ENCODE measurements around the gene RAB3GAP2.
"Not testable (repeated sequence)": the region's sequence is repeated elsewhere in the genome, so short reads cannot be mapped to it uniquely, and the experiment has no call there.

RAB3GAP2 gene

DNA sequence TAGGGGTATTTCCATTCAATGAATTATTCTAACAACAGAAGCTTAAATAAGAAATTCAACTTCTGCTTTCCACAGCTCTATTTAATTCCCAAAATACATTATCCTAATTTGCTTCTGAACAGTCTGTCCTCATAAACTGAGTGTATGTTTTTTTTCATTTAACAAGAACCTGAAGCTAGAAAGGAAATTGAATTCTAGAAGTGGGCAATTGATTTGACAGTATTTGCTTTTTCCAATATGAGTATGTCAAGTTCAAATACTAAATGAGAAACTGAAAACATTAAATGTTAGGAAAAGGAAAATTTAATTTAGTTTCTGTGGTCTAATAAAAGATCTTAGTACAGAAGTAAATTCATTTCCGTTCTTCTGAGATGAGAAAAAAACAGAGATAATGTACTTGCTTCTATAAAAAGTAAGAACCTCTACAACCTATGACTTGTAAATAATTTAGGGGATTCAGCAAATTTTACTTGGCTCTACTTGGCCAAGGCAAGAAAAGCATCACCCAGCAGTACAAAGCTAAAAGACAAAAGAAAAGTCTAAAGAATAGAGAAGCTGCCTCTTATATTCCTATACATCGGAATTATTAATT lies 31.1 kb downstream of the RAB3GAP2 start:
- DNase-seq (ENCODE audit: low read depth, low spot score), result no peak

DNA sequence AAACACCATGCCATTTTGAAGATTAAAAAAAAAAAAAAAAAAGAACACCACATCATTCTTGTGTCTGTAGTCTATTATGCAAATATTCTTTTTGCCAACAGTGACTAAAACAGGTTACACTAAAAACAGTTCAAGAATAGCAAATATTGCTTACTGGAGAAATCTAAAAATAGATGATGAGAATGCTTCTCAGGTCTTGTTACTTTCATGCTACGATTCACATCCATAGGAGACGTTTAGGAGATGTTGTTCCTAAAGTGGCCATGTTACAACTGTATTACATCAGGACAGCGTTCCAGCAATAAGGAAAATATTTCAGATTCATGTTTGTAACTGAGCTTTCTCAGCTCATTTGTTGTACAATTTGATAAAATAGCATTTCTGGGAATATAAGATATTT lies 32.3 kb downstream of the RAB3GAP2 start:
- DNase-seq (ENCODE audit: low read depth, low spot score), result no peak

DNA sequence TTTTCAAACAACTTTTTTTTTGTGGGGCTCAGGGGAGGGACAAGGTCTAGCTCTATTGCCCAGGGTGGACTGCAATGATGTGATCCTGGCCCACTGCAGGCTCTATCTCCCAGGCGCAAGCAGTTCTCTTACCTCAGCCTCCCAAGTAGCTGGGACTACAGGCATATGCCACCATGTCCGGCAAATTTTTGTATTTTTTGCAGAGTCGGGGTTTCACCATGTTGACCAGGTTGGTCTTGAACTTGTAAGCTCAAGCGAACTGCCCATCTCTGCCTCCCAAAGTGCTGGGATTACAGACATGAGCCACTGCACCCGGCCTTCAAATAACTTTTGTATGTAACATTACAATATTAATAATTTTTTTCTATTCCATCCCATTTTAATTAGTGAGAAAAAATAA lies 33.0 kb downstream of the RAB3GAP2 start:
- no peak for DNase-seq (ENCODE audit: low read depth, low spot score)

GRCh38 chr1:220236278-220236677 lies 36.0 kb downstream of the RAB3GAP2 start:
- DNase-seq (ENCODE audit: low read depth, low spot score), result not testable (repeated sequence)

DNA sequence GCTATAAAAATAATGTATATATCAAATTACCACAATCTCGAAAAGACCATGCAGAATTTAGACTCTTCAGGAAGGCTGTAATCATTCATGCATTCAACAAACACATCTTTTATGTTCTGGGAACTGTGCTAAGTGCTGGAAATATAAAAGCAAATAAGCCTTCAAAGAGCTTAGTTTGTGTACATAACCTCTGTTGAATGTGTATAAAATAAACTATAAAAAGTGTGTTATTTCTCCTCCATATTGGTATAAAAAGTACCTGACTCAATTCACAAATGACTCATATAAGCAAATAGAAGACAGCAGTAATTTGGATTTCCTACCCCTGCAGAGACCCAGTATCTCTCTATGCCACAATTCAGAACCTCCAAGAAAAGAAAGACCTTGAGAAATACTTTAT lies 36.8 kb downstream of the RAB3GAP2 start:
- DNase-seq (ENCODE audit: low read depth, low spot score), result no peak

GRCh38 chr1:220233927-220234326 lies 38.3 kb downstream of the RAB3GAP2 start:
- DNase-seq (ENCODE audit: low read depth, low spot score), result no peak

- DNase-seq (ENCODE audit: low read depth, low spot score), result no peak
These were observed 42.5 kb downstream of the RAB3GAP2 start for GRCh38 chr1:220229771-220230170.

DNA sequence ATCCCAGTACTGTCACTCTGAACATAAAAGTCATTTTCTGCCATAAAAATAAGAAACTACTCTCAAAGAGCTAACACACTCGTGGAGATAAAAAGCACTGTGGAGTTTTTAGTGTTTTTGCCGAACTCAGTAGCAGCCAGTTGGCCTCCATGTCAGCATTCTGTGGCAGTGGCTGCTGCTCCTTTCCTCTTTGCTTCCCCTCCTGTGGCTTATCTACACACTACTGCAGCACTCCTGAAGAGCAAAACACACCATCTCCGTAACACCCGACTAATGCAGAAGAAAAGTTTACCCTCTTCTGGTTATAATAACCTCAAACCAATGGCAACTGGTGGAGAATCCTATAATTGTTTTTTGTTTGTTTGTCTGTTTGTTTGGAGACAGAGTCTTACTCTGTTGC lies 44.9 kb downstream of the RAB3GAP2 start:
- DNase-seq (ENCODE audit: low read depth, low spot score), result no peak

DNA sequence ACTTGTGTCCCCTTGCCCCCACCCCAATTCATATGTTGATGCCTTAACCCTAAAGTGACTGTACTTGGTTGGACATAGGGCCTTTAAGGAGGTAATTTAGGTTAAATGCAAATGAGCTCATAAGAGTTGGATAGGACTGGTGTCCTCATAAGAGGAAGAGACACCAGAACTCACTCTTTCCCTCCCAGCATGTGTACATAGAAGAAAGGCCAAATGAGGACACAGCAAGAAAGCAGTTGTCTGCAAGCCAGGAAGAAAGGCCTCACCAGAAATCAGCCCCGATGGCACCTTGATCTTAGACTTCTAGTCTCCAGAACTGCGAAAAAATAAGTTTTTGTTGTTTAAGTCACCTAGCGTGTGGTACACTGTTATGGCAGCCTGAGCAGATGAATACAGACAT lies 45.5 kb downstream of the RAB3GAP2 start:
- DNase-seq (ENCODE audit: low read depth, low spot score), result no peak

GRCh38 chr1:220225957-220226356 lies 46.3 kb downstream of the RAB3GAP2 start:
- DNase-seq (ENCODE audit: low read depth, low spot score), result no peak

- no peak for DNase-seq (ENCODE audit: low read depth, low spot score)
These were observed 47.6 kb downstream of the RAB3GAP2 start for GRCh38 chr1:220224611-220225124.

DNA sequence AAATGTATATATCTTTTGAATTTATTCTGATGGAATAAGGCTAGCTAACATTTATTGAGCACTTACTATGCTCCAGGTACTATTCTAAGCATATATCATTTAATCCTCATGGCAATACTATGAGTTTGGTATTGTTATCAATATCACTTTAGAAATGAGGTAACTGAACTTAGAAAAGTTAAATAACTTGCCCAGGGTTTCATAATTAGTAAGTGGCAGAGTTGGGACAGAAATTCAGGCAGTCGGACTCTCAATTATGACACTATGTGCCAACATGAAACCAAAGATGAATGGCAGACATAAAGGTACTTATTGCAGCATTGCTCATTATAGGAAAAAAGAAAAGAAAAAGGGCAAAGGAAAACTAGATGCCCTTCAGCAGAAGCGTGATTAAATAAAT lies 48.2 kb downstream of the RAB3GAP2 start:
- DNase-seq (ENCODE audit: low read depth, low spot score), result no peak

- no peak for DNase-seq (ENCODE audit: low read depth, low spot score)
These were observed 49.3 kb downstream of the RAB3GAP2 start for GRCh38 chr1:220222939-220223338.

- no peak for DNase-seq (ENCODE audit: low read depth, low spot score)
These were observed 50.6 kb downstream of the RAB3GAP2 start for GRCh38 chr1:220221670-220222069.

- DNase-seq (ENCODE audit: low read depth, low spot score), result no peak
These were observed 51.0 kb downstream of the RAB3GAP2 start for GRCh38 chr1:220221269-220221668.

DNA sequence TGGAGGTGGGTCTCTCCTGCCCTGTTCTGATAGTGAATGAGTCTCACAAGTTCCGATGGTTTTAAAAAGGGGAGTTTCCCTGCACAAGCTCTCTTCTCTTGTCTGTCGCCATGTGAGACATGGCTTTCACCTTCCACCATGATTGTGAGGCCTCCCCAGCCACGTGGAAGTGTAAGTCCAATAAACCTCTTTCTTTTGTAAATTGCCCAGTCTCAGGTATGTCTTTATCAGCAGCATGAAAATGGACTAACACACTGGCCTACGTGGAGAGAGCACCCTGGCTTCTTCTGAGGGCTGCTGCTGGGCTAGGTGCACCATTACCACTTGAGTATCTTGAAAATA lies 51.6 kb downstream of the RAB3GAP2 start:
- DNase-seq (ENCODE audit: low read depth, low spot score), result not testable (repeated sequence)

DNA sequence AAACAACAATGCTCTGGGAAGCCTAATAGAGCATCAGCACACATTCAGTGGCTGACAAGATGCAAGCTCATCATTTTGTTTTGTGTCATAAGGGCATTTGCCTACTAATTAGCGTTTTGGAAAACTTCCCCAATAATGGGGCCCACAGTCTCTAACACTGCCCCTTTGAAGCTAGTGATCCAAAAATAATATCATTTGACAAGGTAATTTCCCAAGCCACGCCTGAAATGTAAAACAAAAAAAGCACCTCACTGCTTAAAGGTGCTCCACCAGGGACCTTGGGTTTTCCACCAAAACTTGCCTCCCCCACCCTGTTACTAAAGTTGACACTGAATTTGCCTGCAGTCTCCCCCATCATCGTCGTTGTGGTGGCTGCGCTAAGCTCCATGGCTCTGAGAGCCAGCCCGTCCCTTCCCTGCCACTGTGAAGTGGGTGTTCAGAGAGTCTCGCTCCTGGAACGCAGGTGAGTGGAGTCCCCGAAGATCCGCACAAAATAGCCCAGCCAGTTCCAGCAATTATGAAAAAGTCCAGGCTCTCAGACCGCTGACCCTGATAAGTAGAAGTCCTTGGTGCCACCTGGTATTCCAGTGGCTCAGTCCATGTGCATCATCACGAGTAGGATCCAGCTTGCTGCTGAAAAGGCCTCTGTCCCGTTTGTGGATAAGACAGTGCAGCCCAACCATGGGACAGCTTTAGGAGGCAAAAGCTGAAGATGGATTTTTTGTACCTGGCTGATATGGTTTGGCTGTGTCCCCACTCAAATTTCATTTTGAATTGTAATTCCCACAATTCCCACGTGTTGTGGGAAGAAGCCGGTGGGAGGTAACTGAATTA lies 52.2 kb downstream of the RAB3GAP2 start:
- DNase-seq (ENCODE audit: low read depth, low spot score), result no peak

GRCh38 chr1:220219136-220219442 lies 53.2 kb downstream of the RAB3GAP2 start:
- no peak for DNase-seq (ENCODE audit: low read depth, low spot score)

DNA sequence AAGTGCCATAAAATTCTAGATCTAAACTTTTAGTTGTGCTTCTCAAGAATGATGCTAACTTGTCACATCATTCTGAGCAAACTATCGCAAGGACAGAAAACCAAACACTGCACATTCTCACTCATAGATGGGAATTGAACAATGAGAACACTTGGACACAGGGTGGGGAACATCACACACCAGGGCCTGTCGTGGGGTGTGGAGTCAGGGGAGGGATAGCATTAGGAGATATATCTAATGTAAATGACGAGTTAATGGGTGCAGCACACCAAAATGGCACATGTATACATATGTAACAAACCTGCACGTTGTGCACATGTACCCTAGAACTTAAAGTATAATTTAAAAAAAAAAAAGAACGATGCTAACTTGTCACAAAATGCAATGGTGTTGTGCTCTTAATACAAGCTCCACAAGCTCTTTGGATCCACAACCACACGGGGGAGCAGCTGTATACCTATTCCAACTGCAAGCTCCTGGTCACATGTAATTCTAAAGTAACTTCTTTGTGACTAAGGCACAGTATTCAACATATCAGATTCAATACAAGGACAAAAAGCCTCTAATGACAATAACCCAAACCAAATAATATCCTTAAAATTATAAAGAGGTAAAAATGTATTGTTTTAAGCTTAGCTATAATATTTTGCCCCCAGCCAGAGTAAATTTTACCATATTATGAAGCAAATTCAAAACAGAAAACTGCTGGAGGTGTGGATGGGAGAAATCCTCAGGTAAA lies 53.7 kb downstream of the RAB3GAP2 start:
- DNase-seq (ENCODE audit: low read depth, low spot score), result peak; percentile 38

DNA sequence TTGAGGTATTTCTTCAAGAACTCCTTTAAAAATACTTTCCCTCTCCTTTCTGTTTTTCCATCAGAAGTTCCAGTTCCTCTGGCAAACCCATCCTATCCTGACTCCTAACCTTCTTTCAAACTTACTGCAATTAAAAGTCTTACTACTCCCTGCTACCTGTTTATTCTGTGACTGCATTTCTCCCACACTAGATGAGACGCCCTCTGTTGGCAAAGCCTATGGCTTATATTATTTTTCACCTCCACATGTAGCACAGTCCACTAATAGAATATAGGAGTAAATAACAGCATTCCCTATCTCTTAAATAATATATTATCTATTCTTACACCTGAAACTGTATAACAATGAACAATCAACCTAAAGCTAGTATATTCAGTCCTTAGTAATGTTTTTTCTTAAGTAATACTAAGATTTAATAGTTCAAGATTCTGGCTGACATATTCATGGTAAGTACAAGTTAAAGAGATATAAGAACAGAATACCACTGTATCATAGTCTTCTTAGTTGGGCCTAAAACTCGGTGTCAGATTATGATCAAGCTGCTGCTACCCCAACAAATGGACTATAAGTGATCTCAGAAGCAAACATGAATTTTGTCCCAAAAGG lies 54.8 kb downstream of the RAB3GAP2 start:
- DNase-seq (ENCODE audit: low read depth, low spot score), result no peak

DNA sequence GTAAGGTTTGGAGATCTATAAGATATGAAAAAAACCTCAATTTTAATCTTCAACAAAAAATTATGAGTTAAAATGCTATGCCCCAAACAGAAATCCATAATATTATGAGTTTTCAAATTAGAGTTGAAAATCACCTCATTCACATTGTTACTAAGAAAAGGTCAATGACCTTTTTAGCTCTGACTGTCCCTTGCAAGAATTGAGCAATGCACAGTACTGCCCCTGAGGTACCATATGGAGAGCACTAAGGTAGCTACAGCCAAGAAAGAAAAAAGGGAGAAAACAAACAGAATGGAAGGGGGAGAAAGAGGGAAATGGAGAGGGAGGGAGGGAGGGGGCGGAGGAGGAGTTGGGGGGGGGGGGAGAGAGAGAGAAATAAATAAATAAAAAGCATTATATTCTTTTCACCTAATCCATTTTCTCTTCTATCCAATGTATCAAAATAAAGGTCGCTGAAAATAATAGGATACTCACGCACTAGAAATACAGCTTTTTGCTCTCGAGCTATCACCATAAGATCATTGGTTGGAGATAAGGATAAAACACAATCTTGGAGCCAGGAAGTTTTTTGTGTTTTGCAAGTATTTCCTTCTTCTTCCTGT lies 58.8 kb downstream of the RAB3GAP2 start:
- no peak for DNase-seq (ENCODE audit: low read depth, low spot score)

GRCh38 chr1:220207411-220207810 lies 64.8 kb downstream of the RAB3GAP2 start:
- DNase-seq (ENCODE audit: low read depth, low spot score), result no peak
